CD4-positive, alpha-beta T cell (primary cell): ENCODE data around the gene CDC20. TPM values are rescaled to one million over a fixed set of nuclear protein-coding genes. Genes with fewer than 3 reads are reported as not detected.

Experiments used
- ATAC-seq: fragments of 200-7000 bp; cut with Tn5 transposase; one replicate; pipeline ENCODE4 v1.10.0; 2022; ENCODE audit warnings: mild to moderate bottlenecking; ENCODE audit not compliant: poor library complexity
- CTCF ChIA-PET: fragments of 350-600 bp; sonication (Branson Sonifier 250); formaldehyde crosslinking; loops from one replicate; lab custom pipeline; 2021; ENCODE audit warnings: antibody characterized with exemption, inconsistent platforms; lab: Charles Lee
- POLR2A ChIA-PET: fragments of 350-600 bp; sonication (Branson Sonifier 250); formaldehyde crosslinking; loops from one replicate; lab custom pipeline; 2021; ENCODE audit warnings: antibody characterized with exemption, inconsistent platforms; lab: Charles Lee
- DNase-seq, 14 experiments: peaks; one replicate each; pipeline ENCODE4 v3.0.0-alpha.2; 2013 to 2020; ENCODE audit warnings: mixed read lengths in 2 of 14
- H3K27ac ChIP-seq, 2 donors: one replicate each; pipeline versions ENCODE4 v1.5.1 to v1.7.0; 2013; ENCODE audit warnings: low read length in 2 of 2, low read depth in 1 of 2, mild to moderate bottlenecking in 1 of 2
- H3K27me3 ChIP-seq, 2 experiments: 1 replicate in 1 of 2; 2 replicates in 1 of 2; pipeline versions ENCODE4 v1.6.1 to v1.7.0; 2013; ENCODE audit warnings: low read length in 2 of 2, control low read depth in 1 of 2, mild to moderate bottlenecking in 1 of 2, moderate library complexity in 1 of 2; ENCODE audit not compliant: insufficient read depth in 2 of 2, control insufficient read depth in 1 of 2
- H3K36me3 ChIP-seq: one replicate; pipeline ENCODE4 v1.6.1; 2013; ENCODE audit warnings: low read length, control low read depth; ENCODE audit not compliant: insufficient read depth
- H3K4me1 ChIP-seq: one replicate; pipeline ENCODE4 v1.6.1; 2013; ENCODE audit warnings: low read length, control low read depth; ENCODE audit not compliant: insufficient read depth
- H3K4me3 ChIP-seq: one replicate; pipeline ENCODE4 v1.5.1; 2013; ENCODE audit warnings: mild to moderate bottlenecking, low read length, moderate library complexity
- H3K9me3 ChIP-seq, 2 experiments: 1 replicate in 1 of 2; 2 replicates in 1 of 2; pipeline versions ENCODE4 v1.6.1 to v1.7.0; 2013; ENCODE audit warnings: low read length in 2 of 2, mild to moderate bottlenecking in 2 of 2, control low read depth in 1 of 2, moderate library complexity in 1 of 2; ENCODE audit not compliant: control insufficient read depth in 1 of 2, insufficient read depth in 1 of 2
- H3K27ac Mint-ChIP-seq: one replicate; pipeline ENCODE4 v1.8.0; 2020; ENCODE audit warnings: mixed read lengths
- H3K27me3 Mint-ChIP-seq: one replicate; pipeline ENCODE4 v1.8.0; 2021; ENCODE audit warnings: mixed read lengths
- H3K36me3 Mint-ChIP-seq: one replicate; pipeline ENCODE4 v1.8.0; 2021; ENCODE audit warnings: low read depth, mixed read lengths
- H3K4me1 Mint-ChIP-seq: one replicate; pipeline ENCODE4 v1.8.0; 2021; ENCODE audit warnings: low read depth, mixed read lengths
- H3K4me3 Mint-ChIP-seq: one replicate; pipeline ENCODE4 v1.8.0; 2020; ENCODE audit warnings: mild to moderate bottlenecking, mixed read lengths
- H3K9me3 Mint-ChIP-seq: one replicate; pipeline ENCODE4 v1.8.0; 2020; ENCODE audit warnings: mixed read lengths
- CTCF ChIP-seq: fragments of 200-600 bp; IDR thresholded peaks from one replicate; pipeline ENCODE4 v1.8.0; 2022; ENCODE audit warnings: antibody characterized with exemption, mild to moderate bottlenecking
- intact Hi-C, 2 experiments: fragments of 100-400 bp; cut with DNase I in 1 of 2; cut with micrococcal nuclease in 1 of 2; formaldehyde crosslinking; loops; one replicate each; pipeline versions ENCODE4 v1.15.1 to v1.9.0; 2023 to 2025; cut with DNase I, micrococcal nuclease
- total RNA-seq, 174 experiments: library from RNA in 2 of 174; stranded (reverse) in 2 of 174; gene quantifications; one replicate each; pipeline ENCODE4 v1.2.3 and lab custom pipeline; 2021 to 2026

Gene CDC20
- total RNA-seq, 2 experiments from 2014 or later, result 1.1 to 1.8 TPM

DNA sequence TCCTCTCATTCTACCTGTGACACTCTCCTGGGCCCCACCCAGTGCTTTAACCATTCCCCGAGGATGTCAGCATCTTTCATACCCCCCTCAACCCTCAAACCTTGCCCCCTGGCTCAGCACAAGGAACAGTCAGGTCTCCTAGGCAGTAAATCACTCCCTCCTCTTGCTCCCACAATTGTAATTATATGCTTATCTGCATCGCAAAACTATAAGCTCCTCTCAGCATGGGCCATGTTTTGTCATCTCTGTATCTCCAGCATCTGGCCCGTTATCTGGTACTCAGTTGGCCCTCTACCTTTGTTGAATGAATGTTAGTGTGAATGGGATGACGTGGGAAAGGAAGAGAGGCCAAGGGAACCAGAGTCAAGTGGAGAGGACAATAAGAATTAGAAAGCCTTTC lies 11.8 kb downstream of the CDC20 start:
- Histone ChIP-seq H3K36me3 (peaks cover under 1% of the 10 kb centered on the region), H3K27ac (no peak overlapping the region), H3K27me3 (no peaks in the 10 kb centered on the region), H3K4me1 (peaks cover 35% of the 10 kb centered on the region), H3K9me3 (no peaks in the 10 kb centered on the region), H3K4me3 (no peak overlapping the region)
- DNase-seq (no peak), ATAC-seq (no peak)
- CTCF ChIA-PET, result interaction anchor here (0.6 to 0.7 kb wide), 2 partner anchors 22 to 45 kb away, joined by 4 read pairs; no protein-coding TSS in a partner anchor
- POLR2A ChIA-PET, result no interaction called here
- intact Hi-C loops, result no loop called here
- Mint-ChIP-seq H3K4me3 (peak overlapping the region; percentile 63), H3K27me3 (no peaks in the 10 kb centered on the region), H3K4me1 (peaks cover 37% of the 10 kb centered on the region), H3K36me3 (peaks cover 16% of the 10 kb centered on the region), H3K9me3 (no peaks in the 10 kb centered on the region), H3K27ac (peak overlapping the region; percentile 60)
- no peak for TF ChIP-seq CTCF

GRCh38 chr1:43372172-43372571 lies 13.4 kb downstream of the CDC20 start:
- Mint-ChIP-seq H3K27ac (no peak overlapping the region), H3K4me3 (no peak overlapping the region), H3K9me3 (no peaks in the 10 kb centered on the region), H3K4me1 (peaks cover 28% of the 10 kb centered on the region), H3K27me3 (no peaks in the 10 kb centered on the region), H3K36me3 (peaks cover 8% of the 10 kb centered on the region)
- intact Hi-C loops, result no loop called here
- no peak overlapping the region for H3K4me3 ChIP-seq
- H3K9me3 ChIP-seq, result no peaks in the 10 kb centered on the region
- CTCF ChIA-PET, result interaction anchor here (0.6 kb wide), 1 partner anchor 17 kb away, joined by 5 read pairs; no protein-coding TSS in a partner anchor
- H3K36me3 ChIP-seq, result no peaks in the 10 kb centered on the region
- DNase-seq, result no peak
- no peak overlapping the region for H3K27ac ChIP-seq
- TF ChIP-seq CTCF, result no peak
- no peak for ATAC-seq
- no peaks in the 10 kb centered on the region for H3K27me3 ChIP-seq
- peaks cover 20% of the 10 kb centered on the region for H3K4me1 ChIP-seq
- POLR2A ChIA-PET, result no interaction called here

- H3K27me3 ChIP-seq, result no peaks in the 10 kb centered on the region
- ChIA-PET POLR2A (interaction anchor here (1.0 kb wide), 1 partner anchor 16 kb away, joined by 3 read pairs; the partner anchor contains the start of genes MED8 and SZT2), CTCF (no interaction called here)
- H3K9me3 Mint-ChIP-seq, result no peaks in the 10 kb centered on the region
- peaks cover 23% of the 10 kb centered on the region for H3K4me1 Mint-ChIP-seq
- H3K9me3 ChIP-seq, result no peaks in the 10 kb centered on the region
- H3K4me3 ChIP-seq, result no peak overlapping the region
- DNase-seq (peak in 1 of 14 experiments; percentile 29), ATAC-seq (no peak)
- H3K27ac ChIP-seq, result no peak overlapping the region
- TF ChIP-seq CTCF, result no peak
- peaks cover 15% of the 10 kb centered on the region for H3K4me1 ChIP-seq
- no peak overlapping the region for H3K27ac Mint-ChIP-seq
- H3K36me3 Mint-ChIP-seq, result peaks cover 3% of the 10 kb centered on the region
- H3K36me3 ChIP-seq, result no peaks in the 10 kb centered on the region
- intact Hi-C loops, result no loop called here
- no peak overlapping the region for H3K4me3 Mint-ChIP-seq
- no peaks in the 10 kb centered on the region for H3K27me3 Mint-ChIP-seq
These were observed 14.5 kb downstream of the CDC20 start for GRCh38 chr1:43373066-43373940.
